GM23248 (cell line): Measurements from ENCODE around the gene PIAS1. TPM values are rescaled to one million over a fixed set of nuclear protein-coding genes. Genes with fewer than 3 reads are reported as not detected.
"Not testable (repeated sequence)": the region's sequence is repeated elsewhere in the genome, so short reads cannot be mapped to it uniquely, and the experiment has no call there.

Experiments
- DNase-seq: peaks from one replicate; pipeline ENCODE4 v3.0.0-alpha.2; 2015
- H2AFZ ChIP-seq: fragments of 200-600 bp; sonication (generic); 2 replicates; pipeline ENCODE4 v1.6.1; 2016; ENCODE audit warnings: antibody characterized with exemption
- H3F3A ChIP-seq: fragments of 200-600 bp; sonication (generic); 2 replicates; pipeline ENCODE4 v1.6.1; 2016; ENCODE audit warnings: mild to moderate bottlenecking, antibody characterized with exemption, mixed run types; ENCODE audit not compliant: insufficient read depth
- H3K27ac ChIP-seq: fragments of 200-600 bp; sonication (generic); 2 replicates; pipeline ENCODE4 v1.5.1; 2016; ENCODE audit warnings: mild to moderate bottlenecking
- H3K27me3 ChIP-seq: fragments of 200-600 bp; sonication (generic); replicated peaks from 2 replicates; pipeline ENCODE4 v1.6.1; 2016; ENCODE audit warnings: mild to moderate bottlenecking; ENCODE audit not compliant: insufficient read depth
- H3K36me3 ChIP-seq: fragments of 200-600 bp; sonication (generic); 2 replicates; pipeline ENCODE4 v1.6.1; 2016; ENCODE audit warnings: low read depth, mild to moderate bottlenecking
- H3K4me1 ChIP-seq: fragments of 200-600 bp; sonication (generic); 2 replicates; pipeline ENCODE4 v1.6.1; 2016; ENCODE audit warnings: mild to moderate bottlenecking; ENCODE audit not compliant: insufficient read depth
- H3K4me2 ChIP-seq: fragments of 200-600 bp; sonication (generic); one replicate; pipeline ENCODE4 v1.6.1; 2016; ENCODE audit warnings: mild to moderate bottlenecking; ENCODE audit not compliant: unreplicated experiment
- H3K4me3 ChIP-seq: fragments of 200-600 bp; sonication (generic); 2 replicates; pipeline ENCODE4 v1.5.1; 2016; ENCODE audit warnings: mild to moderate bottlenecking
- H3K79me2 ChIP-seq: fragments of 200-600 bp; sonication (generic); 2 replicates; pipeline ENCODE4 v1.6.1; 2016; ENCODE audit warnings: mild to moderate bottlenecking; ENCODE audit not compliant: insufficient read depth
- H3K9ac ChIP-seq: fragments of 200-600 bp; sonication (generic); 2 replicates; pipeline ENCODE4 v1.6.1; 2016; ENCODE audit warnings: mild to moderate bottlenecking
- H3K9me2 ChIP-seq: fragments of 200-600 bp; sonication (generic); 2 replicates; pipeline ENCODE4 v1.6.1; 2016; ENCODE audit warnings: mixed run types, mild to moderate bottlenecking, moderate library complexity; ENCODE audit not compliant: insufficient read depth
- H3K9me3 ChIP-seq: fragments of 200-600 bp; sonication (generic); one replicate; pipeline ENCODE4 v1.6.1; 2017; ENCODE audit warnings: low read depth
- H4K20me1 ChIP-seq: fragments of 200-600 bp; sonication (generic); 2 replicates; pipeline ENCODE4 v1.6.0; 2016; ENCODE audit not compliant: insufficient read depth
- EZH2 ChIP-seq: fragments of 200-600 bp; sonication (generic); IDR thresholded peaks from 2 replicates; pipeline ENCODE4 v1.6.1; 2018; ENCODE audit warnings: antibody characterized with exemption, mild to moderate bottlenecking; ENCODE audit not compliant: insufficient read depth, poor library complexity, severe bottlenecking
- EZH2phosphoT487 ChIP-seq: fragments of 200-600 bp; sonication (generic); IDR thresholded peaks from 2 replicates; pipeline ENCODE4 v1.6.1; 2018; ENCODE audit warnings: antibody characterized with exemption, moderate library complexity, mild to moderate bottlenecking, low read depth; ENCODE audit not compliant: insufficient read depth
- WGBS, 2 experiments: methylation state at CpG; one replicate each; pipeline ENCODE4 v1.1.6; 2015 to 2017; ENCODE audit warnings: low lambda C conversion rate in 2 of 2, low coverage in 1 of 2; ENCODE audit errors: missing lambda C conversion rate in 2 of 2; 5-methylcytosine and 5-hydroxymethylcytosine counted together
- in situ Hi-C: fragments of 300-500 bp; cut with MboI; formaldehyde crosslinking; loops from 2 replicates; pipeline ENCODE4 v1.15.0; 2020
- polyA plus RNA-seq: library from polyadenylated mRNA; unstranded; fragments of >200 nt; fragmentation: Nextera tagmentation; extraction: Ambion mirVana; gene quantifications from 2 replicates; pipeline ENCODE4 v1.2.1, GENCODE V29; 2016
- total RNA-seq: library from RNA; depleted of rRNA; stranded (reverse); fragments of >200 nt; shearing (Covaris generic); gene quantifications from 2 replicates; pipeline ENCODE4 v1.2.3, GENCODE V29; 2014

PIAS1 gene
- total and polyA plus RNA-seq, 2 experiments from 2014 or later: 14.8 to 34.4 TPM

DNA sequence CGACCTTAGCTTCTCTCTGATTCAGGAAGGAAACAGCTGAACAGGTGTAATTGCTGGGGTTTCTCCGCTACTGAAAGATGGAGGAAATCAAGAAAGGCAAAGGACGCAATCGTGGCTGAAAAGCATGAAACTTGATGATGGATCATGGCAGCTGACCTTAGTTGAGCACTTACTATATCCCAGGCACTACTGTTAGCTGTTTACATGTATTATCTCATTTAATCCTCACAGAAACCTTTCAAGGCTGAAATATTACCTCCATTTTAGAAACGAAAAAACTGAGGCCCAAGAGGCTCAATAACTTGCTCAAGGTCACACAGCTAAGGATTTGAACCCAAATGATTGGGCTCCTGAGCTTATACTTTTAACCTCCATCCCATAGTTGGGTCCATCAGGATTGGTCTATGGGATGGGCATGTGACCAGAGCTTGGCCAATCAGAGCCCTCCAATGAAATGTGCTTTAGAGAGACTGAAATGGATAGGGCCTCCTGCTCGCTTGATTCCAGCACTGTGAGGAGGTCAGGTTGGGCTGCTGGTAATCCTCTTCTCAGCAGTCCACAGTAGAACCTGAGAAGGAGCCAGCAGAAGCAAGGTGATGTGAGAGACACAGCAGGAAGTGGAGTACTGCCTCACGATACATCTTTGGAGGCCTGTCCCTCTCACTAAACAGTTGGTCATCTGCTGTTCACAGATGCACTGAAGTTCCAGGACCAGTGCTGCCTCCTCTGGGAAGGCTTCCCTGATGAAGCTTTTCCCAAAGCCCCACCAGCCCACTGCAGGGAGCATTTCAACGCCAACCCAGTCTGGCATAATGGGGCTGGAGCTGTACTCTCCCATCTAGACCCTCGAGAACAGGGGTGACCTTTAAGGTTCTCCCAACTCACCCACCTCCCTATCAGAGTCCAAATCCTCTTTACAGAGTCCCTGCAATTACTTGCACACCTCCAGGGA is 165.0 kb downstream of the PIAS1 start:
- peaks cover 29% of the 10 kb centered on the region for H3K79me2 ChIP-seq
- no peak for DNase-seq
- in situ Hi-C loops: no loop called here
- 96% methylated on average over 9 of the region's 9 CpGs for WGBS, 2 experiments
- H3K4me2 ChIP-seq: no peak overlapping the region
- no peaks in the 10 kb centered on the region for H3K4me1 ChIP-seq
- H3K4me3 ChIP-seq: no peak overlapping the region
- H3F3A ChIP-seq: no peaks in the 10 kb centered on the region
- H4K20me1 ChIP-seq: no peaks in the 10 kb centered on the region
- H2AFZ ChIP-seq: no peak overlapping the region
- no peak overlapping the region for H3K27ac ChIP-seq
- no peaks in the 10 kb centered on the region for H3K9me3 ChIP-seq
- H3K9me2 ChIP-seq: no peaks in the 10 kb centered on the region
- H3K9ac ChIP-seq: no peak overlapping the region
- no peak for TF ChIP-seq EZH2
- no peak for TF ChIP-seq EZH2phosphoT487
- H3K36me3 ChIP-seq: no peaks in the 10 kb centered on the region; the same call in 1 of the 2 replicates
- no peaks in the 10 kb centered on the region for H3K27me3 ChIP-seq

DNA sequence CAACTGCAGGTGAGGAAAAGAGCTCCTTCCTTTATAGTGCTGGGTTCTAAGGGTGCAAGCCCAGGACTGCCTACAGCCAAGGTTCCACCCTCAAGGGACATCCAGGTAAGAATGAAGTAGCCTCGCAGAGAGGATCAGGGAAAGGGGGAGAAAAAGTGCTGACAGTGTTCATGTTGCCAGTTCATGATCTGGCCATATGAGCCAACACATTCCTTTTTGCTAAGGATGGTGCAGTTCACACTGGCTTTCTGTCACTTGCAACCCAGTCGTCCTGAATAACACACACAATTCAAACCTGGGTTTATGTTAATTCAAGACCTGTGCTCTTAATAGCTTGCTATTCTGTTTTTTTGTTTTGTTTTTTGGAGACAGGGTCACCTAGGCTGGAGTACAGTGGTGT is 166.4 kb downstream of the PIAS1 start:
- TF ChIP-seq EZH2: no peak
- no peak for TF ChIP-seq EZH2phosphoT487

DNA sequence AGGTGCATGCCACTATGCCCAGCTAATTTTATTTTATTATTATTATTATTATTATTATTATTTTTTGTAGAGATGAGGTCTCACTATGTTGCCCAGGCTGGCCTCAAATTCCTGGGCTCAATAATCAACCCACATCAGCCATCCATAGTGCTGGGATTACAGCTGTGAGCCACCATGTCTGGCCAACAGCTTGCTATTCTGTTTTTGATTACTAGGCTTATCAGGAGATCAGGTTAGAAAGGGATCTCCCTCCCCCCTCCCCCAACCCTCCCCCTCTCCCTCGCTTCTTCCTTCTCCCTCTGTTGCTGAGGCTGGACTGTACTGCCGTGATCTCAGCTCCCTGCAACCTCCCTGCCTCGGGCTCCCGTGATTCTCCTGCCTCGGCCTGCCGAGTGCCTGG is 166.9 kb downstream of the PIAS1 start:
- no peaks in the 10 kb centered on the region for H3K9me2 ChIP-seq
- no peaks in the 10 kb centered on the region; the same call in 1 of the 2 replicates for H3K36me3 ChIP-seq
- no peaks in the 10 kb centered on the region for H3K9me3 ChIP-seq
- in situ Hi-C loops: no loop called here
- H3K4me3 ChIP-seq: no peak overlapping the region
- H3K27me3 ChIP-seq: no peaks in the 10 kb centered on the region
- H2AFZ ChIP-seq: no peak overlapping the region
- no peak for DNase-seq
- no peaks in the 10 kb centered on the region for H4K20me1 ChIP-seq
- TF ChIP-seq EZH2phosphoT487 (no peak), EZH2 (no peak)
- no peak overlapping the region for H3K27ac ChIP-seq
- H3K4me2 ChIP-seq: no peak overlapping the region
- H3K79me2 ChIP-seq: peaks cover 43% of the 10 kb centered on the region
- H3F3A ChIP-seq: no peaks in the 10 kb centered on the region
- no peaks in the 10 kb centered on the region for H3K4me1 ChIP-seq
- no peak overlapping the region for H3K9ac ChIP-seq
- WGBS, 2 experiments: 94 to 100% methylated on average over 2 to 6 of the region's 6 CpGs

More for the DNA sequence above, 166.4 kb downstream of the PIAS1 start:
- no peak overlapping the region for H3K27ac ChIP-seq
- H3K36me3 ChIP-seq: no peaks in the 10 kb centered on the region; the same call in 1 of the 2 replicates
- H3K27me3 ChIP-seq: no peaks in the 10 kb centered on the region
- in situ Hi-C loops: no loop called here
- 100% methylated on average over 2 of the region's 2 CpGs for WGBS, 2 experiments
- no peak overlapping the region for H2AFZ ChIP-seq
- no peaks in the 10 kb centered on the region for H4K20me1 ChIP-seq
- H3K4me2 ChIP-seq: no peak overlapping the region
- DNase-seq: no peak
- H3K4me1 ChIP-seq: no peaks in the 10 kb centered on the region
- H3K9me3 ChIP-seq: no peaks in the 10 kb centered on the region
- H3F3A ChIP-seq: no peaks in the 10 kb centered on the region
- no peak overlapping the region for H3K4me3 ChIP-seq
- no peaks in the 10 kb centered on the region for H3K9me2 ChIP-seq
- no peak overlapping the region for H3K9ac ChIP-seq
- H3K79me2 ChIP-seq: peaks cover 43% of the 10 kb centered on the region

DNA sequence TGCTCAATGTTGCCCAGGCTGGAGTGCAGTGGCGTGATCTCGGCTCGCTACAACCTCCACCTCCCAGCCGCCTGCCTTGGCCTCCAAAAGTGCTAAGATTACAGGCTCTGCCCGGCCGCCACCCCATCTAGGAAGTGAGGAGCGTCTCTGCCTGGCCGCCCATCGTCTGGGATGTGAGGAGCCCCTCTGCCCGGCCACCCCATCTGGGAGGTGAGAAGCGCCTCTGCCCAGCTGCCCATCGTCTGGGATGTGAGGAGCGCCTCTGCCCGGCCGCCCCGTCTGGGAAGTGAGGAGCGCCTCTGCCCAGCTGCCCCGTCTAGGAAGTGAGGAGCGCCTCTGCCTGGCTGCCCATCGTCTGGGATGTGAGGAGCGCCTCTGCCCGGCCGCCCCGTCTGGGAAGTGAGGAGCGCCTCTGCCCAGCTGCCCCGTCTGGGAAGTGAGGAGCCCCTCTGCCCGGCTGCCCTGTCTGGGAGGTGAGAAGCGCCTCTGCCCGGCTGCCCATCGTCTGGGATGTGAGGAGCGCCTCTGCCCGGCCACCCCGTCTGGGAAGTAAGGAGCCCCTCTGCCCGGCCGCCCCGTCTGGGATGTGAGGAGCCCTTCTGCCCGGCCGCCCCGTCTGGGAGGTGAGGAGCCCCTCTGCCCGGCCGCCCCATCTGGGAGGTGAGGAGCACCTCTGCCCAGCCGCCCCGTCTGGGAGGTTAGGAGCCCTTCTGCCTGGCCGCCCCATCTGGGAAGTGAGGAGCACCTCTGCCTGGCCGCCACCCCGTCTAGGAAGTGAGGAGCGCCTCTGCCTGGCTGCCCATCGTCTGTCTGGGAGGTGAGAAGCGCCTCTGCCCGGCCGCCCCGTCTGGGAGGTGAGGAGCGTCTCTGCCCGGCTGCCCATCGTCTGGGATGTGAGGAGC is 167.7 kb downstream of the PIAS1 start:
- H3K79me2 ChIP-seq: peaks cover 48% of the 10 kb centered on the region
- H3K27ac ChIP-seq, H3K9ac ChIP-seq, H3K9me3 ChIP-seq, in situ Hi-C loops, H3K4me3 ChIP-seq, DNase-seq, H3K27me3 ChIP-seq, H2AFZ ChIP-seq, H3F3A ChIP-seq, H3K9me2 ChIP-seq, H3K4me1 ChIP-seq, H3K36me3 ChIP-seq, H3K4me2 ChIP-seq, H4K20me1 ChIP-seq: not testable (repeated sequence)
- WGBS, 2 experiments: 87 to 92% methylated on average over 15 to 54 of the region's 55 CpGs

DNA sequence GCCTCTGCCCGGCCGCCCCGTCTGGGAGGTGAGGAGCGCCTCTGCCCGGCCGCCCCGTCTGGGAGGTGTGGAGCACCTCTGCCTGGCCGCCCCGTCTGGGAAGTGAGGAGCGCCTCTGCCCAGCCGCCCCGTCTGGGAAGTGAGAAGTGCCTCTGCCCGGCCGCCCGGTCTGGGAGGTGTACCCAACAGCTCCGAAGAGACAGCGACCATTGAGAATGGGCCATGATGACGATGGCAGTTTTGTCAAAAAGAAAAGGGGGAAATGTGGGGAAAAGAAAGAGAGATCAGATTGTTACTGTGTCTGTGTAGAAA is 168.3 kb downstream of the PIAS1 start:
- H3K27ac ChIP-seq, H3K9me2 ChIP-seq, H3K9me3 ChIP-seq, in situ Hi-C loops, H2AFZ ChIP-seq, H3K4me3 ChIP-seq, H3K36me3 ChIP-seq, H3K27me3 ChIP-seq, H3K4me2 ChIP-seq, H3K4me1 ChIP-seq, H3F3A ChIP-seq, H4K20me1 ChIP-seq, H3K9ac ChIP-seq, DNase-seq: not testable (repeated sequence)
- H3K79me2 ChIP-seq: peaks cover 54% of the 10 kb centered on the region
- WGBS, 2 experiments: 88 to 94% methylated on average over 13 to 18 of the region's 18 CpGs
